Lung (tissue), 12 donors: Measurements from ENCODE around the gene NFATC4. TPM values are rescaled to one million over a fixed set of nuclear protein-coding genes. Genes with fewer than 3 reads are reported as not detected.

Experiments used
- ATAC-seq: fragments of 200-7000 bp; cut with Tn5 transposase; one replicate; pipeline ENCODE4 v1.9.1; 2020; ENCODE audit warnings: moderate number of reproducible peaks; ENCODE audit not compliant: insufficient read depth, low FRiP score
- DNase-seq, 3 donors: peaks; one replicate each; pipeline ENCODE4 v3.0.0-alpha.2; 2013 to 2017
- H3K27ac ChIP-seq, 2 donors: one replicate each; pipeline ENCODE4 v1.5.1; 2013; ENCODE audit warnings: mild to moderate bottlenecking in 2 of 2, moderate library complexity in 2 of 2, control low read depth in 1 of 2, inconsistent platforms in 1 of 2, low read depth in 1 of 2, low read length in 1 of 2
- H3K27me3 ChIP-seq, 3 donors: one replicate each; pipeline ENCODE4 v1.5.1; 2013; ENCODE audit warnings: low read length in 2 of 3; ENCODE audit not compliant: control insufficient read depth in 3 of 3, insufficient read depth in 3 of 3
- H3K36me3 ChIP-seq, 4 donors: one replicate each; pipeline ENCODE4 v1.5.1; 2013; ENCODE audit warnings: low read length in 4 of 4, mild to moderate bottlenecking in 1 of 4, moderate library complexity in 1 of 4; ENCODE audit not compliant: control insufficient read depth in 4 of 4, insufficient read depth in 4 of 4
- H3K4me1 ChIP-seq, 5 donors: one replicate each; pipeline ENCODE4 v1.5.1; 2013; ENCODE audit warnings: low read length in 5 of 5, mild to moderate bottlenecking in 2 of 5, moderate library complexity in 1 of 5; ENCODE audit not compliant: control insufficient read depth in 5 of 5, insufficient read depth in 5 of 5
- H3K4me3 ChIP-seq: one replicate; pipeline ENCODE4 v1.5.1; 2013; ENCODE audit warnings: mild to moderate bottlenecking, control low read depth, moderate library complexity
- H3K9ac ChIP-seq, 2 donors: one replicate each; pipeline ENCODE4 v1.5.1; 2013; ENCODE audit warnings: low read length in 2 of 2, control low read depth in 1 of 2; ENCODE audit not compliant: insufficient read depth in 1 of 2
- H3K9me3 ChIP-seq, 4 donors: one replicate each; pipeline ENCODE4 v1.5.1; 2013; ENCODE audit warnings: low read length in 3 of 4, mild to moderate bottlenecking in 1 of 4, moderate library complexity in 1 of 4; ENCODE audit not compliant: control insufficient read depth in 4 of 4, insufficient read depth in 3 of 4
- WGBS, 2 donors: extraction: QIAGEN DNeasy Blood & Tissue Kit; methylation state at CpG; one replicate each; pipeline ENCODE4 v1.1.7; 2013; 5-methylcytosine and 5-hydroxymethylcytosine counted together
- polyA plus RNA-seq, 2 donors: library from polyadenylated mRNA; stranded (reverse); fragments of 200-250 nt; gene quantifications; one replicate each; pipeline ENCODE4 v1.2.1, GENCODE V29; 2013
- total RNA-seq, 2 donors: library from RNA; depleted of rRNA in 1 of 2; stranded (reverse); fragments of >200 nt in 1 of 2; gene quantifications; one replicate each; pipeline ENCODE4 v1.2.1, GENCODE V29; 2014 to 2021
- TF ChIP-seq, protein P1 (sequence below): IDR thresholded peaks from 2 replicates; pipeline ENCODE4 v1.5.1; 2012; ENCODE audit warnings: mild to moderate bottlenecking; ENCODE audit errors: control extremely low read depth, extremely low read depth
- donor health status: control.
- donor health status: control.
- donor health status: Bipolar disorder and iron deficiency.
- donor health status: healthy.
- donor health status: DM: yes; HTN: yes; CAD: no.

The NFATC4 gene
- total and polyA plus RNA-seq, 4 donors: 13.9 to 71.4 (median 38.4) TPM

DNA sequence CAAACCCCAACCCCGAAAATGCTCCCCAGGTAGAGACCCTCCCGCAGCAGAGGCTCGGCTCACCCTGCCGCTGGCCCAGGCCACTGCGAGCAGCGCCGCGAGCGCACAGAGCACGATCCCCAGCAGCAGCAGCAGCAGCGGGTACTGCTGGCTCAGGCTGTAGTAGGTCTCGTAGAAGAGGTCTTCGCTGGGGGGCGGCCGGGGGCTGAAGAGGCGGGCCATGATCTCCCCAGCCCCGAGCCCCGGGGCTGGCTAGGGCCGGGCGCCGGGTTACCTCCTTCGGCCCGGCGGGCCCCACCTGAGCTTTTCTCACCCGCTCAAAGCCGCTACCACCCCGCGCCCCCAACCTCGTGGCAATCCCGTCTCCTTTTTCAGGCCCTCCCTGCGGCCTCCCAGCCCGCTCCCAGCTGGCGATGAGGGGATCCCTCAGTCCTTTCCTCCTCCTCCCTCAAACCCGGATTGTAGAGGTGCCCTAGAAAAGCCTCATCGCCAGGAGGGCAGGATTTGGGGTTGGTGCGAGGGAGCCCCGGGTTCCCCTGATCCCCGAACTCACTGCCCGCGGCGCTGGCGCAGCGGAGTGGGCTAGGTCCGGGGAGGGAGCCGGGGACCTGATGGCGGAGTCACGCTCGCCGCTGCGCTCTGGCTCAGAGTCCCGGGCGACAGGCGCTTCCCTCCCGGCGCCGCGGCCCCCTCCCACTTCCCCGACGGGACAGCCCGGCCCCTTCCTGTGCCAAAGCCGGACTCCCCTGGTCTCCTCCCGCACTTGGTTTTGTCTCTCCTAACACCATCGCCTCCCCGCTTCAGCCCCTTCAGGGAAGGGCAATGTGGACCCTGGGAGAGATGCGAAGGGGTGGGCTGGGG lies 33.3 kb upstream of the NFATC4 start, which contains the start of gene ADCY4:
Gene ADCY4, minus strand, starts transcription at position 641 of the 861 bp plus-strand sequence. Its CDS starts 419 bp downstream, at position 222.
- H3K36me3 ChIP-seq: peaks cover 0 to 9% (median 0%) of the 10 kb centered on the region in 4 donors
- H3K27ac ChIP-seq: peak within 1 kb of the TSS; percentile 82
- WGBS, 2 donors: 4 to 5% methylated on average over 57 to 65 of the region's 65 CpGs
- peak within 1 kb of the TSS in 1 of 2 donors; percentile 11 for H3K9ac ChIP-seq
- peaks cover 0 to 69% (median 48%) of the 10 kb centered on the region in 3 donors for H3K27me3 ChIP-seq
- TF ChIP-seq, protein P1, sequence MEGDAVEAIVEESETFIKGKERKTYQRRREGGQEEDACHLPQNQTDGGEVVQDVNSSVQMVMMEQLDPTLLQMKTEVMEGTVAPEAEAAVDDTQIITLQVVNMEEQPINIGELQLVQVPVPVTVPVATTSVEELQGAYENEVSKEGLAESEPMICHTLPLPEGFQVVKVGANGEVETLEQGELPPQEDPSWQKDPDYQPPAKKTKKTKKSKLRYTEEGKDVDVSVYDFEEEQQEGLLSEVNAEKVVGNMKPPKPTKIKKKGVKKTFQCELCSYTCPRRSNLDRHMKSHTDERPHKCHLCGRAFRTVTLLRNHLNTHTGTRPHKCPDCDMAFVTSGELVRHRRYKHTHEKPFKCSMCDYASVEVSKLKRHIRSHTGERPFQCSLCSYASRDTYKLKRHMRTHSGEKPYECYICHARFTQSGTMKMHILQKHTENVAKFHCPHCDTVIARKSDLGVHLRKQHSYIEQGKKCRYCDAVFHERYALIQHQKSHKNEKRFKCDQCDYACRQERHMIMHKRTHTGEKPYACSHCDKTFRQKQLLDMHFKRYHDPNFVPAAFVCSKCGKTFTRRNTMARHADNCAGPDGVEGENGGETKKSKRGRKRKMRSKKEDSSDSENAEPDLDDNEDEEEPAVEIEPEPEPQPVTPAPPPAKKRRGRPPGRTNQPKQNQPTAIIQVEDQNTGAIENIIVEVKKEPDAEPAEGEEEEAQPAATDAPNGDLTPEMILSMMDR: no peak
- H3K4me3 ChIP-seq: peak within 1 kb of the TSS; percentile 48
- ATAC-seq (no peak), DNase-seq (peak; percentile 32 to 46 (median 44))
- H3K4me1 ChIP-seq: peaks cover 0 to 28% (median 15%) of the 10 kb centered on the region in 5 donors
- no peaks in the 10 kb centered on the region for H3K9me3 ChIP-seq

- WGBS, 2 donors: 49 to 63% methylated on average over 12 of the region's 12 CpGs
- peak in 1 of 3 donors; percentile 25 for DNase-seq
- H3K9ac ChIP-seq: no peak overlapping the region
Observed at GRCh38 chr14:24335461-24336171, 32.4 kb upstream of the NFATC4 start.

DNA sequence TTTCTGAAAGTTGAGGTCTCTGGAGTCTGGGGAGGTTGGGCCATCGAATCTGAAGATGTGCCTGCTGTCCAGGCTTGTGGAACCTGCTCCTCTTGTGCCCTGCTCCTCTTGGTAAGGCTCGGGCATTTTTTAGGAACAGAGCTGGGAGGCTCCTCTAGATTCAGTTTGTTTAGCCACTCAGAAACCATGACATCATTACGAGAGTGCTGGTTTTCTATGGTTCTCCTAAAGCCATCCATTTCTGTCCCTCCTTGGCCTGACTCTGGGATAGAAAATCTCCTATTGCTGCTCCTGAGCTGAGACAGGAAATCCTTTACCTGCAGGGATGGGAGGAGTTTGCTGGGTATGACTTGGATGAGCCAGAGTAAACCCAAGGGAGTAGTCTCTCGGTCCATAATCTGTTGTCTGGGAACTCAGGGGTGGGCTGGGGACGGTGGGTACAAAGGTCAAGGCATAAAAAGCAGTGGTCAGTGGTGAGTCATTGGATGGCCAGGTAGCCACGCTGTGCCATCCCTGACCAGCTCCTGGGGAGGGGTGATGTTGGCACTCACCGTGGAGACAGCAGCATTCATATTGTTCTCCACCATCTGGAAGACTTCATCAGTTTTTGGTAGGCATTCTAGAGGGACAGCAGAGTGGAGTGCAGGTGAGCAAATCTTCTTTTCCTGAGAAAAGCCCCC lies 30.7 kb upstream of the NFATC4 start:
- DNase-seq: no peak
- H3K9ac ChIP-seq: no peak overlapping the region
- H3K9me3 ChIP-seq: no peaks in the 10 kb centered on the region
- no peak overlapping the region for H3K27ac ChIP-seq
- TF ChIP-seq, protein P1: no peak
- WGBS, 2 donors: 91 to 94% methylated on average over 7 of the region's 7 CpGs
- no peak for ATAC-seq
- peaks cover 0 to 74% (median 56%) of the 10 kb centered on the region in 3 donors for H3K27me3 ChIP-seq
- no peak overlapping the region for H3K4me3 ChIP-seq
- H3K36me3 ChIP-seq: peaks cover 0 to 5% (median 0%) of the 10 kb centered on the region in 4 donors
- peaks cover 0 to 28% (median 15%) of the 10 kb centered on the region in 5 donors for H3K4me1 ChIP-seq

More at GRCh38 chr14:24335461-24336171, 32.4 kb upstream of the NFATC4 start:
- H3K4me3 ChIP-seq: no peak overlapping the region
- H3K4me1 ChIP-seq: peaks cover 0 to 31% (median 15%) of the 10 kb centered on the region in 5 donors
- peak overlapping the region in 1 of 2 donors; percentile 82 for H3K27ac ChIP-seq
- peaks cover 0 to 5% (median 0%) of the 10 kb centered on the region in 4 donors for H3K36me3 ChIP-seq
- peaks cover 0 to 69% (median 57%) of the 10 kb centered on the region in 3 donors for H3K27me3 ChIP-seq
- H3K9me3 ChIP-seq: no peaks in the 10 kb centered on the region
- TF ChIP-seq, protein P1: no peak
- ATAC-seq: no peak
